SJCRH30 (cell line): Measurements from ENCODE around the gene UBA5. TPM values are rescaled to one million over a fixed set of nuclear protein-coding genes. Genes with fewer than 3 reads are reported as not detected.
"Not testable (repeated sequence)": the region's sequence is repeated elsewhere in the genome, so short reads cannot be mapped to it uniquely, and the experiment has no call there.

Source experiments
- DNase-seq, 2 experiments: peaks; one replicate each; pipeline ENCODE4 v3.0.0-alpha.2; 2015 to 2020
- H3K27ac ChIP-seq: fragments of 250-450 bp; sonication (Bioruptor Pico); 2 replicates; pipeline ENCODE4 v1.5.1; 2020; ENCODE audit warnings: mild to moderate bottlenecking, moderate library complexity
- H3K27me3 ChIP-seq: fragments of 250-450 bp; sonication (Bioruptor Pico); 2 replicates; pipeline ENCODE4 v1.5.1; 2020; ENCODE audit warnings: mild to moderate bottlenecking, moderate library complexity
- H3K36me3 ChIP-seq: fragments of 250-450 bp; sonication (Bioruptor Pico); 2 replicates; pipeline ENCODE4 v1.5.1; 2020; ENCODE audit warnings: mild to moderate bottlenecking, moderate library complexity
- H3K4me1 ChIP-seq: fragments of 250-450 bp; sonication (Bioruptor Pico); 2 replicates; pipeline ENCODE4 v1.5.1; 2020; ENCODE audit warnings: mild to moderate bottlenecking, moderate library complexity
- H3K4me3 ChIP-seq: fragments of 250-450 bp; sonication (Bioruptor Pico); 2 replicates; pipeline ENCODE4 v1.5.1; 2020; ENCODE audit warnings: mild to moderate bottlenecking, moderate library complexity
- H3K9me3 ChIP-seq: fragments of 250-450 bp; sonication (Bioruptor Pico); replicated peaks from 2 replicates; pipeline ENCODE4 v1.5.1; 2020; ENCODE audit warnings: mild to moderate bottlenecking, moderate library complexity
- total RNA-seq: library from RNA; depleted of rRNA; stranded (reverse); fragments of >200 nt; shearing (Covaris generic); gene quantifications from 2 replicates; pipeline ENCODE4 v1.2.3, GENCODE V29; 2014; rRNA removed

The UBA5 gene
- 46.4 and 52.6 TPM in 2 replicates for total RNA-seq

DNA sequence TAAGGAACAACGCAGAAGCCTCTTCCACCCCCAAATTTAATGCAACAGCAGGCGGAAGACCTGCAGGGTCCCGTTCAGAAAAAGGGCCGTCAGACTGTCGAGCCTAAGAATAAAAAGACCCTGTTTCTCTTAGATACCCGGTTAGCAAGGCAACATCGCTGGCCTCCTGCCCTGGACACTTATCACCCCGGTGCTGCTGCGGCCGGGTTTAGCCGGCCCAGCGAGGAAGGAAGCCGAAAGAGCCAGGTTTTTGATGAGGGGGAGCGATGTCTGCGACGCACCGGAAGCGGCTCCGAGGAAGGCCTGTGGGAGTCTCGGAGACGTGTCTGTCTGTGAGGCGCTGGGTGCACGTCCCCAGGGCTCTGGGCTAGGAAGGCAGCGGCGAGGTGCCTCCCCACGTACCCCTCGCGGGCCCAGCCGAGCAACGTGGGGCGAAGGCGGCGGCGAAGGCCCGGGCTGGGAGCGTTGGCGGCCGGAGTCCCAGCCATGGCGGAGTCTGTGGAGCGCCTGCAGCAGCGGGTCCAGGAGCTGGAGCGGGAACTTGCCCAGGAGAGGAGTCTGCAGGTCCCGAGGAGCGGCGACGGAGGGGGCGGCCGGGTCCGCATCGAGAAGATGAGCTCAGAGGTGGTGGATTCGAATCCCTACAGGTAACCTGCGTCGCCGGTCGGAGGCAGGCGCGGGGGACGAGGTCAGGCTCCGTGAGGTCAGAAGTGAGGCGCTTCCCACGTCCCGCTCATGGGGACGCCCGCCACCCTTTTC is at the start of gene UBA5:
UBA5 (plus strand) TSS at position 278 of the 759 bp plus-strand sequence; CDS start at position 487, 209 bp downstream.
- peak; percentile 76 to 80 for DNase-seq
- no peaks in the 10 kb centered on the region for H3K27me3 ChIP-seq
- peak within 1 kb of the TSS; percentile 80 for H3K27ac ChIP-seq
- peak within 1 kb of the TSS; percentile 99 for H3K4me3 ChIP-seq
- no peaks in the 10 kb centered on the region for H3K9me3 ChIP-seq
- peaks cover 3% of the 10 kb centered on the region; the same call in 1 of the 2 replicates for H3K4me1 ChIP-seq
- H3K36me3 ChIP-seq, result peaks cover 3% of the 10 kb centered on the region; the same call in 1 of the 2 replicates

DNA sequence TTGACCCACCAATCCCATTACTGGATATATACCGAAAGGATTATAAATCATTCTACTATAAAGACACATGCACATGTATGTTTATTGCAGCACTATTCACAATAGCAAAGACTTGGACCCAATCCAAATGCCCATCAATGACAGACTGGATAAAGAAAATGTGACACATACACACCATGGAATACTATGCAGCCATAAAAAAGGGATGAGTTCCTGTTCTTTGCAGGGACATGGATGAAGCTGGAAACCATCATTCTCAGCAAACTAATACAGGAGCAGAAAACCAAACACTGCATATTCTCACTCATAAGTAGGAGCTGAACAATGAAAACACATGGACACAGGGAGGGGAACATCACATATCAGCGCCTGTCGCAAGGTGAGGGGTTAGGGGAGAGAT is 44.8 kb upstream of the UBA5 start:
- Histone ChIP-seq H3K9me3 (peaks cover 14% of the 10 kb centered on the region), H3K36me3 (peaks cover 16% of the 10 kb centered on the region)
- H3K27me3 ChIP-seq, H3K4me1 ChIP-seq, H3K27ac ChIP-seq, H3K4me3 ChIP-seq, DNase-seq: not testable (repeated sequence)

DNA sequence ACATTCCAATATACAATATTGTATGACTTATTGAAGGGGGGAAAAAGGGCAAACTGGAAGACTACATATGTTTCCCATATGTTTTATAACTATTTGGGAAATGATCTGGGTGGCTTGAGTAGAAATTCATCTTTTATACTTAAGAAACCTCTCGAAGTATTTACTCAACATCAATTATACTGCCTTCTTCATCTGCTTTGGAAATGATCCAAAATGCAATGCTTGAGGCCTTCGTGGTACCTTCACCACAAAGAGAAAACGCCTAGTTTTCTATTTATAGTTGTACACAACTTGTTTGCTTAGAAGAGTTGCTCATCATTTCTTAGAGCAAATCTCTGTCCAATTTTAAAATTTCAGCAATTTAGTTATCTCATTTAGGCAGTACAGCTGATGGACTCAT is 44.2 kb upstream of the UBA5 start:
- DNase-seq, result no peak

DNA sequence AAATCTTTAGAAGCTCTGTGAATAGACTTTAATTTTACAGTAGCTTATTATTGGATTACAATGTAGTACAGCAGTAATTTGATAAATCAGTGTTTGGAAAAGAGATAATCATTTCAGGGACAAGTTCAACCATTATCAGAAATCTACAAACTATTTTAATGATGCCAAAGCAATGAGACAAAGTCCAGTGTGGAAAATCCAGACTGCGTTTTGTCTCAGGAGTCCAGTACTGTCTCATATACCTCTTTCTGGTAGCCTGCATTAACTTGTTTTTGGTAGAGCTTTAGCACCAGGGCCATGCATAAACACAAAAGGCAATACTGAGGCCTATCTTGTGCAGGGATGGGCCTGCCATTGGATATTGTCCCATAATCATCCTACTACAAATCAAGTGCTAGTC is 43.3 kb upstream of the UBA5 start:
- Histone ChIP-seq H3K27ac (no peak overlapping the region), H3K9me3 (peaks cover 14% of the 10 kb centered on the region), H3K4me1 (no peaks in the 10 kb centered on the region), H3K4me3 (no peak overlapping the region), H3K27me3 (no peaks in the 10 kb centered on the region), H3K36me3 (peaks cover 25% of the 10 kb centered on the region)
- DNase-seq, result no peak

More for the DNA sequence above, 44.2 kb upstream of the UBA5 start:
- Histone ChIP-seq H3K4me3 (no peak overlapping the region), H3K36me3 (peaks cover 20% of the 10 kb centered on the region), H3K27me3 (no peaks in the 10 kb centered on the region), H3K27ac (no peak overlapping the region), H3K4me1 (no peaks in the 10 kb centered on the region), H3K9me3 (peaks cover 14% of the 10 kb centered on the region)

DNA sequence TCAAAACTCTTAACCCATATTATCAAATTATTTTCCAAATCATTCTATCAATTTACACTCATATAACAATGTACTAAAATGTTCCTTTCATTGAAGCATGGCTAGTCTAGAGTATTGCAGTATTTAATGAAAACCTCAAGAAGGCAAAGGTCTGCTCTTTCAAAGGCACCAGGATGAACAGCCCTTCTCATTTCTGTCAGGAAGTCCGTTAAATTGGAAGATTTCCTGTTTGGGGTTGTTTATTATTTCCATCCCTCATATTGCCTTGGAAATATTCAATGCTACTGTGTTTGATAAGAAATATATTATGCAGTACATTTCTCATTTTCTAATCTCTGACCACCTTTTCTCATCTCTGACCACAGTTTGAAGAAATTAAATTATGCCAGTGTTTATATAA is 38.0 kb upstream of the UBA5 start:
- no peaks in the 10 kb centered on the region for H3K27me3 ChIP-seq
- no peak for DNase-seq
- no peak overlapping the region for H3K27ac ChIP-seq
- no peaks in the 10 kb centered on the region for H3K4me1 ChIP-seq
- peaks cover 26% of the 10 kb centered on the region for H3K36me3 ChIP-seq
- no peak overlapping the region for H3K4me3 ChIP-seq
- H3K9me3 ChIP-seq, result 0 out of 2 replicates have a peak, but pooled peaks cover 3% of the 10 kb centered on the region

DNA sequence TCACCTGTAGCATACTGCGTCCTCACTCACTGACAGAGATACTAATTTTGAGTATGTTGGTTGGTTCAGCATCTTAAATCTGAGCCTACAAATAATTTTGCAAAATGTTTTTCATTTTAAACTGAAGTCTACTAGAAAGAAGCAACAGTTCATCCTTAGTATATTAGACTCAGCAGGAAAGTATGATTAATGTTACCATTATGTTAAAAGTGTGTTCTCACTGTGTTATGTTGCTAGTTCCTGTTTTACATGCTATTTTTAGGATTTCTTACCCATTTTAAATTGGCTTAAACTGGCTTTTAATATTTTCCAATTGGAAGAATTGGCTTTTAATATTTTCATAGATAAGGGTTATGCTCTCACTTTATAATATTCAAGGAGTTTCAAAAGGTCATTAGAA is 37.4 kb upstream of the UBA5 start:
- no peak overlapping the region for H3K4me3 ChIP-seq
- H3K4me1 ChIP-seq, result no peaks in the 10 kb centered on the region
- H3K27ac ChIP-seq, result no peak overlapping the region
- no peaks in the 10 kb centered on the region for H3K9me3 ChIP-seq
- DNase-seq, result no peak
- peaks cover 23% of the 10 kb centered on the region for H3K36me3 ChIP-seq
- H3K27me3 ChIP-seq, result no peaks in the 10 kb centered on the region

DNA sequence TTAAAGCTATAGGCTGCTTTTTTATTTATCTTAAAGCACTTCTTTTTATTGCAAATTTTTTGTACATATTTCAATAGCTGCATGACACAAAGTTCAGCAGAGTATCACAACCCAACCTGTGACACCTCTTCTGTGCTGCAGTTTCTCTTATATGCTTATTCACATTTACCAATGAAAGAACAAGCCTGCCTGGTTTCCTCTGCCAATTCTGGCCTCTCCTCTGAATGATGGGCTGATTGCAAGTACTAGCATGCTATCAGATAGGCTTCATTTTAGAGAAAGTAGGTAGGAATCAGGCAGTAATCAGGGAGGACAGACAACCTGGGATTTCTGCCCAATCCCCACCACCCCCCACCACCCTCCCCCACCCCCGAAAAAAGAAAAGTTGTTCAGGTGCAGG is 36.5 kb upstream of the UBA5 start:
- no peak overlapping the region for H3K4me3 ChIP-seq
- no peak for DNase-seq
- no peak overlapping the region for H3K27ac ChIP-seq
- peaks cover 25% of the 10 kb centered on the region for H3K36me3 ChIP-seq
- H3K27me3 ChIP-seq, result no peaks in the 10 kb centered on the region
- no peaks in the 10 kb centered on the region for H3K4me1 ChIP-seq
- H3K9me3 ChIP-seq, result no peaks in the 10 kb centered on the region

DNA sequence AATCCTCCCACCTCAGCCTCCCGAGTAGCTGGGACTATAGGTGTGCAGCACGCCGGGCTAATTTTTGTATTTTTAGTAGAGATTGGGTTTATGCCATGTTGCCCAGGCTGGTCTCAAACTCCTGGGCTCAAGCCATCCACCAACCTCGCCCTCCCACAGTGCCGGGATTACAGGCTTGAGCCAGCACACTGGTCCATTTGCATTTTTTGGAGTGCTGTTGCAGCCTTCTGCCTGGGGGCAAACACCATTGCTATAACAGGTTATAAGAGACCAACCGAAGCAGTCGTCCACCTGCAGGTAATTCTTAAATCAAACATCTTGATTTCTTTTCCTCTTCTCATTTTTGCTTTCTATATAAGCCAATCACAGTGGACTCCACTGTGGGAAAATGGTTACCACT is 35.3 kb upstream of the UBA5 start:
- Histone ChIP-seq H3K27me3 (no peaks in the 10 kb centered on the region), H3K36me3 (peaks cover 25% of the 10 kb centered on the region), H3K27ac (no peak overlapping the region), H3K4me3 (no peak overlapping the region), H3K4me1 (no peaks in the 10 kb centered on the region), H3K9me3 (no peaks in the 10 kb centered on the region)
- DNase-seq, result no peak

DNA sequence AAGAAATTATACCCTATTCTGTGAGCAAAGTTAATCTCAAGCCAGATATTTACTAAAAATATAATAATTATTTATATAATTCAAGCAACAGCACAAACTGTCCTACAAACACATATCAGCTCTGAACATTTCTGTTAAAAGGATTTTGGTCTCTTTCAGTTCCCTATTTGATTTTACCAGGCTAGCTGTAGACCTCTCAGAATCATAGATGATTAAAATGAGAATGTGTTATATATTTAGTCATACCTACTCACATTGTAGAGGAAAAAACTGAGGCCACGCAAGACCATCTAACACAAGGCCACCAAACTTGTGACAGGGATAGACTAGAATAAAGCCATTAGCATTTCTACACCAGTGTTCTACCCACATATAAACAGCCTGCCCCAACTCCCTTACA is 34.5 kb upstream of the UBA5 start:
- H3K4me3 ChIP-seq, result no peak overlapping the region
- H3K4me1 ChIP-seq, result peaks cover 3% of the 10 kb centered on the region; the same call in 1 of the 2 replicates
- no peaks in the 10 kb centered on the region for H3K27me3 ChIP-seq
- H3K36me3 ChIP-seq, result peaks cover 25% of the 10 kb centered on the region
- H3K9me3 ChIP-seq, result no peaks in the 10 kb centered on the region
- no peak overlapping the region for H3K27ac ChIP-seq
- DNase-seq, result no peak

DNA sequence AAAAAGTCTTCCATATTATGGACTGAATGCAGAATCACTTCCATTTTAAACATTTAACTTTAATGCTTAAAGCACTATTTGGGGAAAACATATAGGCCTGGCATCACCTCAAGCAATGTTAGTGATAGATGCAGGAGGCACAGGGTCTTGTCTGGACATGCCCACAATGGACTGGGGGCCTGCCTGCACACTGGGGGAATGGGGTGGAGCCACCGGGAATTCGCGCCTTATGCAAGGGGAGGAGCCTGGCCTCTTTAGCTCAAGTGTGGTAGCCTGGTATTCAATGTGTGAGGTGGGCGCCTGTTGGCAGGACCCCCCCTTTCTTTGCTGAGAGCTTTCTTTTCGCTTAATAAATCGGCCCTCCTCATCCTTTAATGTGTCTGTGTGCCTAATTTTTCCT is 33.2 kb upstream of the UBA5 start:
- H3K27me3 ChIP-seq, result no peaks in the 10 kb centered on the region
- H3K4me3 ChIP-seq, result no peak overlapping the region
- H3K36me3 ChIP-seq, result peaks cover 18% of the 10 kb centered on the region
- no peak overlapping the region for H3K27ac ChIP-seq
- DNase-seq, result no peak
- peaks cover 3% of the 10 kb centered on the region; the same call in 1 of the 2 replicates for H3K4me1 ChIP-seq
- no peaks in the 10 kb centered on the region for H3K9me3 ChIP-seq

DNA sequence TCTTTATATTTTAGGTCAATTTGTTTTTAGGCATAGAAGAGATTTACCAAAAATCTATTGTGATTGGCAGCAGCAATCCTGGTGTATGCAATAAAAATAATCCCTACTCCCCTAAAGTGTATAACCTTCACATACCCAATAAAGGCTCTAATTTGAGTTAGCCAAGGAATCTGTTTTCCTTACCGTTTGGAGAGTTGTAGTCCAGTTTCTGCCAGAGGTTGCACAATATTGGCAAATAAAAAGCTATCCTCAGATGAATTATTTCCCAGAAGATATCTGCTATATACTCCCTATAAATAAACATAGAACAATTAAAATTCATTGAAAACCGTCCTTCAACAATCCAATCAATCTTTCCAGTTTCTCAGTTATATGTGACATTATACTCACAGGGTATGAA is 32.0 kb upstream of the UBA5 start:
- DNase-seq, result no peak
- Histone ChIP-seq H3K4me1 (peaks cover 3% of the 10 kb centered on the region; the same call in 1 of the 2 replicates), H3K27ac (no peak overlapping the region), H3K4me3 (no peak overlapping the region), H3K36me3 (peaks cover 16% of the 10 kb centered on the region), H3K9me3 (no peaks in the 10 kb centered on the region), H3K27me3 (no peaks in the 10 kb centered on the region)

DNA sequence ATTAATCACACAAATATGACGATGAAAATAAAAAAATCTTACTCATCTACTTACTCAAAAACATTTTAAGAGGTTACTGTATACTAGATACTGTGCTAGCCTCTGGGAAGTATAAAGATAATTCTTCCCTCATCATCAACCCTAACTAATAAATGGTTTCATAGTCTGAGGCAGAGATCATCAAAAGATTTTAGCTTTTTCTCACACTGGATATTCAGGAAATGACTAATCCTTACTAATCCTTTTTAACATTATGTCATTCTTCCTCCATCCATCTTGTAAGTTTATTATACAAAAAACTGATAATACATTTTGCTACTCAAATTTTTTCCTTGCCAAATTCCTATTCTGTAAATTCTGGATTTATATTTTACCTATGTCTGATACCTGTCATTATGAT is 30.2 kb upstream of the UBA5 start:
- Histone ChIP-seq H3K4me1 (peaks cover 3% of the 10 kb centered on the region; the same call in 1 of the 2 replicates), H3K36me3 (peaks cover 16% of the 10 kb centered on the region), H3K4me3 (no peak overlapping the region), H3K27ac (peak overlapping the region; percentile 3; the same call in 1 of the 2 replicates), H3K9me3 (no peaks in the 10 kb centered on the region), H3K27me3 (no peaks in the 10 kb centered on the region)
- DNase-seq, result peak in 1 of 2 experiments; percentile 7

DNA sequence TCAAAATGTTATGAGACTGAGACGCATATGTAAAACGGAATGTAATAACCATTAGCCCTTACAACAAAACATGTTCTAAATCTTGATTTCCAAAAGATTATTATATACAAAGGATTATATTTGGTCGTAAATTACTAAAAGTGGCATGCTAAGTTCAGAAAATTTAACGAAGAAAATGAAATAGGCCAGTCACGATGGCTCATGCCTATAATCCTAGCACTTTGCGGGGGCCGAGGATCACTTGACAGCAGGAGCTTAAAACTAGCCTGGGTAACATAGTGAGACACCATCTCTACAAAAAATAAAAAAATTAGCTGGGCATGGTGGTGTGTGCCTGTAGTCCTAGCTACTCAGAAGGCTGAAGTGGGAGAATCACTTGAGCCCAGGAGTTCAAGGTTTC is 29.5 kb upstream of the UBA5 start:
- DNase-seq, result no peak
- no peak overlapping the region for H3K27ac ChIP-seq
- H3K4me1 ChIP-seq, result peaks cover 3% of the 10 kb centered on the region; the same call in 1 of the 2 replicates
- no peaks in the 10 kb centered on the region for H3K27me3 ChIP-seq
- peaks cover 16% of the 10 kb centered on the region for H3K36me3 ChIP-seq
- H3K9me3 ChIP-seq, result no peaks in the 10 kb centered on the region
- H3K4me3 ChIP-seq, result no peak overlapping the region

DNA sequence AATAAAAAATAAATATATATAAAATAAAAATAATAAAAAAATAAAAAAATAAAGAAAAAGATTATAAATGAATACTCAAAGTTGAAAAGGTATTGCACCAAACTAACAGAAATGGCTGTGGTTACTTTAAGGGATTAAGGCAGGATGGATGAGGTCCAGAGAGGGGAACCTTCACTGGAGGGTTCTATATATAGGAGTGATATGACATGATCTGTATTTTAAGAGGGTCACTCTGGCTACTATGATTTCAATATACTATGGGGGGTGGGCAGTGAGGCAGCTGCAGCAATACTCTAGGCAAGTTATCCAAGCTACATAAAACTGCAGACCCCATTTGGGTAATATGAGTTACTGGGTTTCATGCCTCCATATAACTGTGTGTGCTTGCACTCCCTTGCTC is 25.1 kb upstream of the UBA5 start:
- H3K27ac ChIP-seq, result no peak overlapping the region
- H3K4me3 ChIP-seq, result no peak overlapping the region
- H3K4me1 ChIP-seq, result peaks cover 3% of the 10 kb centered on the region; the same call in 1 of the 2 replicates
- H3K36me3 ChIP-seq, result peaks cover 9% of the 10 kb centered on the region; the same call in 1 of the 2 replicates
- H3K27me3 ChIP-seq, result no peaks in the 10 kb centered on the region
- no peak for DNase-seq
- no peaks in the 10 kb centered on the region for H3K9me3 ChIP-seq

DNA sequence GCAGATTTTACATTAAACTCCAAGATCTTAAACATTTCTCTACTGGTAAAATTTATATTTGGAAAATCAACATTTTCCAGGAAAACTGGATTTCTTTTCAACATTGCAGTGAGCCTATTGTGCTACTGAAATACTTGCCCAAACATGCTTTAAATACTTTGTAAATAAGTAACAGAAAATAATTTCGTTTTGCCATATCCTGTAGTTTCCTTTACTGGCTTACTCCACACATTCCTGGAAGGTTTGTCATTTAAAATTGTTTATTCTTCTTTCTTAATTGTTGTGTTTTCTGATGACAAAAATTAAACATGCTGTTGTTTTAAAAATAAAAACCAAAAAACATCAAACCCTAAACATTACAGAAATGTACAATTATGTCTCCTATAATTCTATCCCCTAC is 22.5 kb upstream of the UBA5 start:
- no peaks in the 10 kb centered on the region for H3K4me1 ChIP-seq
- no peaks in the 10 kb centered on the region for H3K9me3 ChIP-seq
- peaks cover 3% of the 10 kb centered on the region; the same call in 1 of the 2 replicates for H3K36me3 ChIP-seq
- DNase-seq, result no peak
- no peak overlapping the region for H3K27ac ChIP-seq
- H3K4me3 ChIP-seq, result no peak overlapping the region
- H3K27me3 ChIP-seq, result no peaks in the 10 kb centered on the region

DNA sequence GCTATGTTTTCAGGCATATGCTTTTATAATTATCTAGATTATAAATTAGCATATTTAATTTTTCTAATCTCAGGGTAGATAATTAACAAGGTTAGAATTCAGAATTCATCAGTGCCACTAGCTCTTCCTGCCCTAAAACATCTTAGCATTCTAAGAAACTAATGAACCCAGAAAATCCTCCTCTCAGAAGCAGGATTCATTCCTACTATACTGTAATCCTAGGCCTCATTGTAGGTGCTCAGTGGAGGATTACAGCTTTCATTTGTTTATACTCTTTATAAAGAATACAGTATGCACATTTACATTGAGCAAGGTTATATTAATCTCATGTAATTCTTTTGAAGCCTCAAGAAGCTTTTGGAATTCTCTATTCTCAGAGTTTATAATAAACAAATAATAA is 21.4 kb upstream of the UBA5 start:
- H3K4me3 ChIP-seq, result no peak overlapping the region
- DNase-seq, result no peak
- H3K27me3 ChIP-seq, result no peaks in the 10 kb centered on the region
- no peaks in the 10 kb centered on the region for H3K4me1 ChIP-seq
- peaks cover 3% of the 10 kb centered on the region; the same call in 1 of the 2 replicates for H3K36me3 ChIP-seq
- H3K9me3 ChIP-seq, result no peaks in the 10 kb centered on the region
- no peak overlapping the region for H3K27ac ChIP-seq
